Suprapubic skin (tissue), 4 donors: ENCODE measurements around the gene TAS1R2.

Experiments used
- EP300 ChIP-seq: sonication (generic); formaldehyde crosslinking; IDR thresholded peaks from one replicate; pipeline ENCODE4 v1.6.1; 2017; ENCODE audit warnings: antibody characterized with exemption
- POLR2A ChIP-seq, 2 donors: fragments of 450-650 bp; IDR thresholded peaks; one replicate each; pipeline ENCODE4 v1.6.1; 2017; ENCODE audit warnings: antibody characterized with exemption in 2 of 2, mild to moderate bottlenecking in 2 of 2, moderate library complexity in 2 of 2
- POLR2AphosphoS5 ChIP-seq, 3 donors: sonication (generic); formaldehyde crosslinking; IDR thresholded peaks; one replicate each; pipeline ENCODE4 v1.6.1; 2017; ENCODE audit warnings: antibody characterized with exemption in 3 of 3
- TF ChIP-seq, protein P1 (sequence below), 2 donors: fragments of 200-600 bp in 1 of 2; fragments of 450-650 bp in 1 of 2; sonication (generic) in 1 of 2; IDR thresholded peaks; one replicate each; pipeline ENCODE4 v1.5.1; 2016 to 2019; ENCODE audit warnings: antibody characterized with exemption in 2 of 2, mild to moderate bottlenecking in 1 of 2, moderate library complexity in 1 of 2

GRCh38 chr1:18903291-18903756 lies 43.9 kb upstream of the TAS1R2 start:
- TF ChIP-seq, protein P1, sequence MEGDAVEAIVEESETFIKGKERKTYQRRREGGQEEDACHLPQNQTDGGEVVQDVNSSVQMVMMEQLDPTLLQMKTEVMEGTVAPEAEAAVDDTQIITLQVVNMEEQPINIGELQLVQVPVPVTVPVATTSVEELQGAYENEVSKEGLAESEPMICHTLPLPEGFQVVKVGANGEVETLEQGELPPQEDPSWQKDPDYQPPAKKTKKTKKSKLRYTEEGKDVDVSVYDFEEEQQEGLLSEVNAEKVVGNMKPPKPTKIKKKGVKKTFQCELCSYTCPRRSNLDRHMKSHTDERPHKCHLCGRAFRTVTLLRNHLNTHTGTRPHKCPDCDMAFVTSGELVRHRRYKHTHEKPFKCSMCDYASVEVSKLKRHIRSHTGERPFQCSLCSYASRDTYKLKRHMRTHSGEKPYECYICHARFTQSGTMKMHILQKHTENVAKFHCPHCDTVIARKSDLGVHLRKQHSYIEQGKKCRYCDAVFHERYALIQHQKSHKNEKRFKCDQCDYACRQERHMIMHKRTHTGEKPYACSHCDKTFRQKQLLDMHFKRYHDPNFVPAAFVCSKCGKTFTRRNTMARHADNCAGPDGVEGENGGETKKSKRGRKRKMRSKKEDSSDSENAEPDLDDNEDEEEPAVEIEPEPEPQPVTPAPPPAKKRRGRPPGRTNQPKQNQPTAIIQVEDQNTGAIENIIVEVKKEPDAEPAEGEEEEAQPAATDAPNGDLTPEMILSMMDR (IDR thresholded peaks at IDR 0.05): no peak
- TF ChIP-seq EP300 (no peak), POLR2A (IDR thresholded peaks at IDR 0.05) (no peak), POLR2AphosphoS5 (IDR thresholded peaks at IDR 0.05) (no peak)
